ENCODE measurements around the gene TRIP10.

Gene TRIP10

DNA sequence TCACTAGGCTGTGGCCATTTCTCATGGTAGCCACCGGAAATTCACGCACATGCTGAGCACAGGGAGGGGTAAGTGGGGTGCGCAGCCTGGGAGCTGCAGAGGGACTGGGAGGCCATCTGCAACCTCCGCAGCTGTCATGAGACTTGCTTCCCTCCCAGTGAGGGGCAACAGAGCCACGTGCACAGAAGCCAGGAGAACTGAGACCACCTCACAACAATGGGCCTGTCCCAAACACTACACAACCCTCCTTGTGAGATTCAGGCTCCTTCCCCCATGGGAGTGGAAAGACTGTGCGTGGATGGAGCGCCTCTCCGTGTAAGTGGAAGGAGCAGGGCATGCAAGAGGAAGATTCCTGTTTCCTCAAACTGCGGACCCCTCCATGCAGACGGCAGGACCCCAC lies 27.9 kb upstream of the TRIP10 start:
- no peak for DNase-seq (ENCODE audit: low read depth)

DNA sequence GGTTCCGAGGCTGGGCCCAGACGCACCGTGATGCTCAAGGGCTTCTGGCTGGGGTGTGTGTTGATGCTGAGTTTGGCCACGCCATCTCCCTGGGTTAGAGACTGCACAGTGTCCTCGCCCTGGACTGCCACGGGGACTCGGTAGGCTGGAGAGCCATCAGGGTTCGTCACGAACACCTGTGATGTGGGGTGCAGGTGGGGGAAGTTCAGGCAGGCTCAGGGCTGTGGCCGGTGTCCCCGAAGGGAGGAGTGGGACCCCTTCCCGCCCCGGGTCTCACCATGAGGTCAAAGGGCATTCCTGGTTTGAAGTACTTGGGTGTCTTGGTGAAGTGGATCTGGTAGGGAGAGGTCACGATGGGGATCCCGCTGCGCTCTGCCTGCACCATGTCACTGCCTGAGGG lies 27.2 kb upstream of the TRIP10 start:
- DNase-seq (ENCODE audit: low read depth): no peak

DNA sequence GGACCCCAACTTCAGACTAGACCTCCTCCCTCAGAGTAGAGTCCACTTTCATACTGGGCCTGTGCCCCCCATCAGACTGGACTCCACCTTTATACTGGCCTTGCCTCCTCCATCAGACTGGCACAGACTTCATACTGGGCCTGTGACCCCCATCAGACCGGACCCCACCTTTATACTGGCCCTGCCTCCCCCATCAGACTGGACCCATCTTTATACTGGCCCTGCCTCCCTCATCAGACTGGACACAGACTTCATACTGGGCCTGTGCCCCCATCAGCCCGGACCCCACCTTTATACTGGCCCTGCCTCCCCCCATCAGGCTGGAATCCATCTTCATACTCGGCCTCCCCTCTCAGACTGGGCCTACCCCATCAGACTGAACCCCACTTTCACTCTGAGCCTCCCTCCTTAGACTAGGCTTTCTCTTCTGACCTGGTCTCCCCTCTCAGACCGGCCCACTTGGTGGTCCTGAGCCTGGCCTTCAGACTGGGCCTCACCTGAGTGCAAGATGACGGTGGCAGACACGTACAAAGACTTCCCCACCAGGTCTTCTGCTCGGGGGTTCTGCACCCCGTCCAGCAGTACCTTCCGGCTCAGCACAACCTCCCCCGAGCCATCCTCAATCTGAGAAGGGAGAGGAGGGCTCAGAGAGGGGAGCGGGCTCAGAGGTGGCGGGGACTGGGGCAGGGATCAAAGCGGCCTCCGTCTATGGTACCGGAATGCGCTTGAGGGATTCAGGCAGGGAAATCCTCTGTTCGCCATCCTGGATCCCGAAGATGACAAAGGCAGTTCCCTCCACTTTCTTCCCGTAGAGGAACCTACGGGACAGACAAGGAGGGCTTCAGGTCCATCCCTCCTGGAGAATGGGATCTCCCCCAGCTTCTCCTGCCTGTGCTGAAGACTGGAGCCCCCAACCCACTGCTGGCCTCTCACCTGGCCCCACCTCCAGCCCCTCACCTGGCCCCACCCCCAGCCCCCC lies 26.5 kb upstream of the TRIP10 start:
- no peak for DNase-seq (ENCODE audit: low read depth)

DNA sequence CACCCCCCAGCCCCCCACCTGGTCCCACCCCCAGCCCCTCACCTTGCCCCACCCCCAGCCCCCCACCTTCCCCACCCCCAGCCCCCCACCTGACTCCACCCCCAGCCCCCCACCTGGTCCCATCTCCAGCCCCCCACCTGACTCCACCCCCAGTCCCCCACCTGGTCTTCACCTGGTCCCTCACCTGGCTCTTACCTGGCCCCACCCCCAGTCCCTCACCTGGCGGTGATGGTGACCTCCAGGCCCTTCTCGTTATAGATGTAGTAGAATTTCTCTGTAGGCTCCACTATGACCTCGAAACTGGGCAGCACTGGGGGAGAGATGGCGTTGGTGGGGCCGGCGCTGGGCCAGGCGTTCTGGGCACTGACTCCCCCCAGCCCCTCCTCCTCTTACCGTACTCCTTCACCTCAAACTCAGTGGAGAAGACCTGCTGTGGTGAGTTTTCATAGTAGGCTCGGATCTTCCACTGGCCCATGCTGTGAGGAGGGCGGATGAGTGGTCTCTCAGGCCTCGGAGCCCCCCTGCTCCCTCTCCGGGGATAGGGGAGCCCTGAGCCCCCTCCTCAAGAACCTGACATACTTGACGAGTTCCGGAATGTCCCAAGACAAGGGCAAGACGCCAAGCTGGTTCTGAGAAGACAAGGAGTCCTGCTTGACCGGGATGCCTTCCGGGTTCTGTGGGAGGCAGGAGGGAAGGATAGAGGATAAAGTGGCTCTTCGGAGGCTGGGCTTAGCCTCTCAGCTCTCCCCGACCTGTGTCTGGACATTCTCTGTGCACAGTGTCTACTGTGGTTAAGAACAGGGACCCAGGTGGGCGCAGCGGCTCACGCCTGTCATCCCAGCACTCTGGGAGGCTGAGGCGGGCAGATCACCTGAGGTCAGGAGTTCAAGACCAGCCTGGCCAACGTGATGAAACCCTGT lies 25.4 kb upstream of the TRIP10 start:
- DNase-seq (ENCODE audit: low read depth): no peak

DNA sequence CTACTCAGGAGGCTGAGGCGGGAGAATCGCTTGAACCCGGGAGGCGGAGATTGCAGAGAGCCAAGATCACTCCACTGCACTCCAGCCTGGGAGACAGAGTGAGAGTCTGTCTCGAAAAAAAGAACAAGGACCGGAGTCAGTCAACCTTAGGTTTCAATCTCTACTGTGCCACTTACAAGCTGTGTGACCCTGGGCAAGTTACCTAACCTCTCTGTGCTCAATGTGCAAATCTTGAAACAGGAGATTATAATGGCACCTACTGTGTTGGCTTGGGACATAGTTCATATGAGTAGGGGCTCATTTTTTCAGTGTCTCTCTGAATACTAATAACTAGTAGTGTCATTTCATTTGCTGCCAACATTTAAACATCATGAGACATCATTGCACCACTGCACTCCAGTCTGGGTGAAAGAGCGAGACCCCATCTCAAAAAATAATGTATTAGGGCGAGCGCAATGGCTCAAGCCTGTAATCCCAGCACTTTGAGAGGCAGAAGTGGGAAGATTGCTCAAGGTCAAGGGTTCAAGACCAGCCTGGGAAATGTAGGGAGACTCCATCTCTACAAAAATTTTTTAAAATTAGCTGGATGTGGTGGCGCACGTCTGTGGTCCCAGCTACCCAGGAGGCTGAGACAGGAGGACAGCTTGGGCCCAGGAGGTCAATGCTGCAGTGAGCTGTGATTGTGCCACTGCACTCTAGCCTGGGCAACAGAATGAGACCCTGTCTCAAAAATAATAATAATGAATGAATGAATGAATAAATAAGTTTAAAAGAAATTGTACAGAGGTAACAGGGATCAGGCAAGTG lies 24.5 kb upstream of the TRIP10 start:
- DNase-seq (ENCODE audit: low read depth): no peak

DNA sequence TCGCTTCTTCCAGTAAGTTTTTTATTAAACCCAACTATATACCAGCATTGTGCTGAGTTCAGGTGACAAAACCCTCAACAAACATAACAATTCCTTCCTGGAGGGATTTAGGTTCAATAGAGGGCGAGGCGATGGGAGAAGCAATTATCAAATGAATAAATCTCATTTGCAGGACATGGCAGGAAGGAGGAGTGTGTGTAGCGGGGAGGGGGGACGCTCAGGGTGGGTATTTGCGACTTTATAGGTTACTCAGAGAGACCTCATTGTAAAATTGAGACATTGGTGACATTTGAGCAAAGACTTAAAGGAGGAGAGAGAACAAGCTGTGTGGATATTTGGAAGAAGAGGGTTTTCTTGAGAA lies 22.9 kb upstream of the TRIP10 start:
- no peak for DNase-seq (ENCODE audit: low read depth)

DNA sequence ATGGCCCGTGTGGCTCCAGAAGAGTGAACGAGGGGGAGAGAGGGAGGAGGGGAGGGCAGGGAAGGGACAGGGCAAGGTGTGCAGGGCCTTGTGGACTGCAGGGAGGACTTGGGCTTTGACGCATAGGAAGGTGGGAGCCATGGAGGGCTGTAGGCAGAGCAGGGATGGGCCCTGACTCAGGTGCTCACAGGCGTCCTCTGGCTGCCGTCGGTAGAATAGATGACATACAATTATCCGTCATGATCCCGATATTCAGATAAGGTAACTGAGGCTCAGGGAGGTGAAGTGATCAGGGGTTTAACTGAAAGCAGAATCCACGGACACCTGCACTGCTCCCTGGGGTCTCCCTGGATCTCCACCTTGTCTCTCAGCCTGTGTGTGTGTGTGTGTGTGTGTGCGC lies 22.4 kb upstream of the TRIP10 start:
- DNase-seq (ENCODE audit: low read depth): no peak

DNA sequence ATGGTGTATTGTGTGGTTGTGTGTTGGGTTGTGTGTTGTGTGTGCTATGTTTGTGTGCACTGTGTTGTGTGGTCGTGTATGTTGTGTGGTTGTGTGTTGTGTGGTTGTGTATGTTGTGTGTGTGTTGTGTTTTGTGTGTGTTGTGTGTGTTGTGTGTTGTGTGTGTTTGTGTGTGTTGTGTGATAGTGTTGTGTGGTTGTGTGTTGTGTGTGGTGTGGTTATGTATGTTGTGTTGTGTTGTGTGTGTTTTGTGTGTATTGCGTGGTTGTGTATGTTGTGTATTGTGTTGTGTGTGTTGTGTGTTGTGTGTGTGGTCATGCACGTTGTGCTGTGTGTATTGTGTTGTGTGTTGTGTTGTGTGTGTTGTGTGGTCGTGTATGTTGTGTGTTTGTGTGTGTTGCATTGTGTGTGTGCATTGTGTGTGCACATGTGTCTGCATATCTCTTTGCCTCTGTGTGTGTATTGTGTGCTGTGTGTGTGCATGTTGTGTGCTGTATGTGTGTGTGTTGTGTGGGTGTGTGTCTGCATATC lies 22.0 kb upstream of the TRIP10 start:
- no peak for DNase-seq (ENCODE audit: low read depth)

DNA sequence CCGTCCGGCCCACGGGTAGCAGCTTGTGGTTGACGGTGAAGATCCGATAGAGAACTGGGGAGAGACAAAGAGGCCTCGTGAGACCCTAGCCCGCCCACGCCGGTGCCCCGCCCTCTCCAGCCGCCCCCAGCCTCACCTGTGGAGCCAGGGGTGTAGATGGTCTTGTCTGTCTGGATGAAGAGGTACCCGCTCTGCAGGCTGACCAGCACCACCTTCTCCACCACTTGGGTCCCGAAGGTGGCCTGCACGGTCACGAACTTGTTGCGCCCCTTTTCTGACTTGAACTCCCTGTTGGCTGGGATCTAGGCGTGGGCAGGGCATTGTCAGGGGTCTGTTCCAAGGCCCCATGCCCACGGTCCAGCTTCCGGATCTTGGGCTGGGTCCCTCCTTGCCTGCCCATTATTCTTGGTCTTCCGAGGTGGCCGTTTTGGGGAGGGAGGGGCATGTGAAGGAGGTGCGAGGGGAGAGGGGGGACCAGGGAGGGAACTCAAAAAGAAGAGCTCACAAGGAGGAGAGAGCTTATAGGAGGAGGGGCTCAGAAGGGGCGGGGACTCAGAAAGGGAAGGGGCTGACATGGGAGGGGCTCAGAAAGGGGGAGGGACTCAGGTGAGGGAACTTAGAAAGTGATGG lies 21.3 kb upstream of the TRIP10 start:
- DNase-seq (ENCODE audit: low read depth): no peak

DNA sequence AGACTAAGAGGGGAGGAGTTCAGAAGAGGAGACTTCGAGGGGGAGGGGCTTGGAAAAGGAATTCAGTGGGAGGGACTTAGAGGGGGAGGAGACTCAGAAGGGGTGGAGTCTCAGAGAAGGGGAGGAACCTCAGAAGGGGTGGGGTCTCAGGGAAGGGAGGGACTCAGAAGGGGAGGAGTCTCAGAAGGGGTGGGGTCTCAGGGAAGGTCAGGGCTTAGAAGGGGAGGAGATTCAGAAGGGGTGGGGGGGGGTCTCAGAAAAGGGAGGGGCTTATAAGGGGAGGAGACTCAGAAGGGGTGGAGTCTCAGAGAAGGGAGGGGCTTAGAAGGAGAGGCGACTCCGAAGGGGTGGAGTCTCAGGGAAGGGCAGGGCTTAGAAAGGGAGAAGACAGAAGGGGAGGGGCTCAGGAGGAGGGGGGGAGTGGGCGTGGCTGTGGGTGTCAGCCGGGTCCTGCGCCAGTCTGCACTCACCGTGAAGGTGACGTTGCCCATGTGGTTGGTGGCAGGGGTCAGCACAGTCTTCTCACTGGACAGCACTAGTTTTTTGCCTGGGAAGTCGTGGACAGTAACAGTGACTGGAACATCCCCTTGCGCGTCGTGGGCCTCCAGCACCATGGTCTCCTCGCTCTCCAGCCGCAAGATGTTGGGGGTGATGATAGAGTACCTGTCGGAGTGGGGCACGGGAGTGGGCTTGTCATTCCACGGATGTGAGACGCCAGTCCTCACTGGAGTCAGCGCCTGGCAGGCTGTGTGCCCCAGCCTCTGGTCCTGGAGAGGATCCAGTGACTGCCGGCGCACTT lies 20.5 kb upstream of the TRIP10 start:
- DNase-seq (ENCODE audit: low read depth): no peak

DNA sequence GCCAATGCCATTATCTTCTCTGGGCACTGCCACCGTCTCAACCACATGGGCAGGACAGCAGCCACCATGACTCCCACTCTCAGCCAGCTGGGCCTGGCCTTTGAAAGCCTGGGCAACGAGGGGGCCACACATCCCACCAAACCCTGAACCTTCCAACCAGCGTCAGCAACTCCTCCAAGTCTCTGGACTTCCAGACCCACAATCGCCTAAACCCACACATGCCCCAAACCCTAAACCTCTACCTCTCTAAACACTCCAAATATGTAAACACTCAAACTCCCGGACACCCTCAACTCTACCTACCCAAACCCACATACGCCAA lies 20.0 kb upstream of the TRIP10 start:
- DNase-seq (ENCODE audit: low read depth): no peak

DNA sequence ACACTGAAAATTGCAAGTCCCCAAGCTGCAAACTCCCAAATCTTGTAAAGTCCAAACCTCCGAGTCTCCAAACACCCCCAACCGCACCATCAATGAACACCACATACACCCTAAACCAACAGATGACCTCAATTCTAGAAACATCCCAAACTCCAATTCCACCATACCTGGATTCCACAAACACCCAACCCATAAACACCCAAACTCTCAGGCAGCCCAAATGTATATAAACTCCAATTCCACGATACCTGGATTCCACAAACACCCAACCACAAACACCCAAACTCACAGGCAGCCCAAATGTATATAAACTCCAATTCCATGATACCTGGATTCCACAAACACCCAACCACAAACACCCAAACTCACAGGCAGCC lies 19.5 kb upstream of the TRIP10 start:
- no peak for DNase-seq (ENCODE audit: low read depth)

DNA sequence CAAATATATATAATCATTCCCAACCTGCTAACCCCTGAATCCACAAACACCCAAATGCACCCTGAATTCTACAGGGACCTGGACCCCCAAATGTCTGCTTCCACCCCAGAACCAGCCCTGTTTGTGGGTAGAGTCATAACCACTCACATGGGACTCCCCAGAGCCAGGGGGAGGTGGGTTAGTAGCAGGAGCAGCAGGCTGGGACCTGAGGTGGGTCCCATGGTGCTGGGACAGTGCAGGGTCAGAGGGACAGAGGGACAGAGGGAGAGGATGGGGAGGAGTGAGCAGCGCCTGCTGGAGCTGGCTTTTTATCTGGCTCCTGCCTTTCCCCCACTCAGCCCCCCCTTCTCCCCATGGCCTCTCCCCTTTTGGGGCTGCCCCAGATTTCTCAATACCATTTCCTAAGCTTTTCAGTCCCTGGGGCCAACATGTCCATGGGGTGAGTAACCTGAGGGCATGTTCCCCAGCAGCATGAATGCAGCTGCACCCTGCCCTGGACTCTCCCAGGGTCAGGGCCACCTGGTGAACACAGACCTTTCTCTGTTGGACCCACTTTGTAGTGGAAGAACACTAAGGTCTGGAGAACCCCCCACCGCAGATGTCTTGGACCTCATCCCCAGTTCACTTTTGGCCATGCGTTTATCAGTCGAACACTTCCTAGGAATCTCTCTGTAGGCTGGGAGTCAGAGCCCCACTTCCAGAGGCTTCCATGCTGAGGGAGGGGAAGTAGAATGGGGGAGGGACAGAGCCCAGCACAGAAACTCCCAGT lies 18.9 kb upstream of the TRIP10 start, which contains the start of gene C3:
C3 (minus strand) TSS at position 282 of the 769 bp plus-strand sequence; CDS start at position 221, 61 bp downstream.
- no peak for DNase-seq (ENCODE audit: low read depth)

DNA sequence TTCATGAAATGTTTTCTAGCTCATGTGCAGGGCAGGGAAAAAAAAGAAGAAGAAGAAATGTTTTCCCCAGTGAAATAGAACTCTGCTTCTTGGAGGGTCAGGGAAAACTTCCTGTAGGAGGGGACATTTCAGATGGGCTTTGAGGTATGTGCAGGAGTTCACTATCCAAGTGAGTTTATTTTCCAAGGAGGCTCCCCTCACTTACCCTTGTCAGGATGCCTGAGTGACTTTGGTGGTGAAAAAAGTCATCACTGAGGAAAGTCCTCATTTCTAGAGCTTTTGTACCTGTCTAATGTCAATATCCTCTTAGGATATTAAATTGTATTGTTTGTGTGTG lies 18.4 kb upstream of the TRIP10 start:
- DNase-seq (ENCODE audit: low read depth): no peak

DNA sequence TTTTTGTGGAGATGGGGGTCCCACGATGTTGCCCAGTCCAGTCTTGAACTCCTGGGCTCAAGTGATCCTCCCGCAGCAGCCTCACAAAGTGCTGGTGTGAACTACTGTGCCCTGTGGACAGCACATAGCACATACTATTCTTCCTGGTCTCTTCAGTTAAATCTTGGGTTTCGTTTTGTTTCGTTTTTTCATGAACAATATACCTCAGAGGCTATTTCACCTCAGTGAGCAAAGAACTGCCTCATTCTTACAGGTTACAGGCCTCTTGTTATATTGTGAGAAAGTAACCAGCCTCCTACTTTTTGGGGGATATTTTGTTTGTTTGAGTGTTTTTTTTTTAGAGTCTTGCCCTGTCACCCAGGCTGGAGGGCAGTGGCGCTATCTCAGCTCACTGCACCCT lies 17.7 kb upstream of the TRIP10 start:
- no peak for DNase-seq (ENCODE audit: low read depth)

DNA sequence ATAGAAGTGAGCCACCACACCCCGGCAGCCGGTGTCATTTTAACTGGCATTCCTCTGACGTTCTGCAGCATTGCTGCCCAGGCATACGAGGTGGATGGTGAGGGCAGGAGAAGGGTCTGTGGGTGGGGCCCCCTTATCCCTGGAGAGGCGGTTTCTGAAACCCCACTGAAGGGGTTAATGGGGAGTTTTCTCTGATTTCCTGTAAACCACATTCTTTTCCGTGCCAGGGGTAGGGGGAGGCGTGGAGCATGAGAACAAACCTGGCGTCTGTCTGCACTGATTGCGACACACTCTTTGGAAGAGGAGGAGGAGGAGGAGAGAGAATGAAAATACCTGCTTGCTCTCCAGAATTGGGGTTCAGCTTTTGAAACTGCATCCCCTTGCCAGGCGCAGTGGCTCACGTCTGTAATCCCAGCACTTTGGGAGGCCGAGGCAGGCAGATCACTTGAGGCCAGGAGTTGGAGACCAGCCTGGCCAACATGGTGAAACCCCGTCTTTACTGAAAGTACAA lies 16.3 kb upstream of the TRIP10 start:
- no peak for DNase-seq (ENCODE audit: low read depth)

DNA sequence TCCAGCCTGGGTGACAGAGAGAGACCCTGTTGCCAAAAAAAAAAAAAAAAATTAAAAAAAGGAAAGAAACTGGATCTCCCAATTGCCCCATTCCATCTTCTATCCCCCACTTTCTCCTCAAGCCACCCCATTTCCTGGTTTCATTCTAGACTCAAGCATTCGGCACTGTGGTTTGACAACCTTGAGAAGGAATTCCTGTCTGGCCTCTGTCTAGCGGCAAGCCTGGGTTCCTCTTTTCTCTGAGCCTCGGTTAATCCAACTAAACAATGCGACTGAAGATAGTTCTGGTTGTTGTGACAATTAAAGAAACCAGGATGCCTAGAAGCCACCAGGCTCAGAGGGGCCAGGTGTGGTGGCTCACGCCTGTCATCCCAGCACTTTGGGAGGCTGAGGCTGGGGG lies 15.7 kb upstream of the TRIP10 start:
- DNase-seq (ENCODE audit: low read depth): no peak

DNA sequence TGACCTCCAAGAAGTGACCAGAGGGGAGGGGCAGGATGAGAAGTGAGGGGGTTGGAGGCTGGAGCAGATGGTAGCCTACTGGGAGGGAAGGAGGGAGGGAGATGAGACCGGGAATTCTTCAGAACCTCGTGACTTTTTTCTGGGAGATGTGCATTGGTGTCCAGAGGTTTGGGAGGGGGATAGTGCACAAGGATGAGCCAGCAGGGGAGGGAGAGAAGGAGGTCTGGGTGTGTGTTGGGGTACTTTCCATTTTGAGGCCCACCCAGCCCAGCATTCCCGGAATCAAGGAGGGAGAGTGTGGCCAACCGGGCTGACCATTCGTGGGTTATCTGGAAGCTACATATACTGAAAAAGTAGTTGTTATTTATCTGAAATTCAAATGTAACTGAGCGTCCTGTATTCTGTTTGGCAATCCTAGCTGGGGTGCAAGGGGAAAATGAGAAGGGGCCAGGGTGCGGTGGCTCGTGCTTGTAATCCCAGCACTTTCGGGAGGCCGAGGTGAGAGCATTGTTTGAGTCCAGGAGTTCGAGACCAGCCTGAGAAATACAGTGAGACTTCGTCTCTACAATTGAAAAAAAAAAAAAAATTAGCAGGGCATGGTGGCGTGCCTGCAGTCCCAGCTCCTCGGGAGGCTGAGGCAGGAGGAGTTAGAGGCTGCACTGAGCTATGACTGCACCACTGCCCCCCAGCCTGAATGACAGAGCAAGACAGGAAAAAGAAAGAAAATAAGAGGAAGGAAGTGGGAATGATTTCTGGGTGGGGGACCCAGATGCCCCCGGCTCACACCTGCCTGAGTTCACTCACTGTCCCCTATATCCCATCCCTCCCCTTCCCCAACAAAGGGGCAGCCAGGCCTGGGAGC lies 14.6 kb upstream of the TRIP10 start:
- no peak for DNase-seq (ENCODE audit: low read depth)

All from T-helper 22 cell (primary cell).